ENCODE data around the gene CXCL17. TPM values are rescaled to one million over a fixed set of nuclear protein-coding genes. Genes with fewer than 3 reads are reported as not detected.

The CXCL17 gene
- polyA plus RNA-seq, 1 donor (not counting 4 experiments of a cell fraction or from before 2014, with no cell fraction given), result not detected

DNA sequence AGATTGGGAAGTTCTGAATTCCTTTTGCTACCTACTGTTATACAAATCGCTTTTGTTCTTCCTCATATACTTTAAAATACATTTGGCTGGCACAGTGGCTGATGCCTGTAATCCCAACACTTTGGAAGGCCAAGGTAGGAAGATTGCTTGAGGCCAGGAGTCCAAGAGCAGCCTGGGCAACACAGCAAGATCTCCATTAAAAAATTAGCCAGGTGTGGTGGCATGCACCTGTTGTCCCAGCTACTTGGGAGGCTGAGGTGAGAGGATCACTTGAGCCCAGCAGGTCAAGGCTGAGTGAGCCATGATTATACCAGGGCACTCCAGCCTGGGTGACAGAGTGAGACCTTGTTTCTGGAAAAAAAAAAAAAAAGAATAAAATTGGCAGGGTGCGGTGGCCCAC is 34.4 kb upstream of the CXCL17 start:
- Histone ChIP-seq H3K9me1 (ENCODE audit: control insufficient read depth, extremely low read depth, insufficient read depth, low read length) (no peaks in the 10 kb centered on the region), H3K36me3 (ENCODE audit: control insufficient read depth in 2 of 2, extremely low read depth in 1 of 2, insufficient read depth in 2 of 2, low read length in 2 of 2) (no peaks in the 10 kb centered on the region), H3K9ac (ENCODE audit: control insufficient read depth, extremely low read depth, insufficient read depth, low read length) (no peak overlapping the region), H3K4me2 (ENCODE audit: control insufficient read depth, extremely low read depth, insufficient read depth, low read depth, low read length) (no peak overlapping the region), H4K20me1 (ENCODE audit: control insufficient read depth, extremely low read depth, insufficient read depth, low read length) (no peaks in the 10 kb centered on the region), H2AFZ (ENCODE audit: control insufficient read depth, low read length) (no peak overlapping the region), H3K4me3 (ENCODE audit: control insufficient read depth in 2 of 3, extremely low read depth in 1 of 3, insufficient read depth in 2 of 3, low read depth in 1 of 3, low read length in 3 of 3) (no peak overlapping the region), H3K27me3 (ENCODE audit: control insufficient read depth, extremely low read depth, insufficient read depth, low read length) (peaks cover 6% of the 10 kb centered on the region), H3K79me2 (ENCODE audit: control insufficient read depth, insufficient read depth, low read length) (no peaks in the 10 kb centered on the region), H3K4me1 (ENCODE audit: control insufficient read depth, extremely low read depth, insufficient read depth, low read length) (no peaks in the 10 kb centered on the region), H3K27ac (ENCODE audit: control insufficient read depth, insufficient read depth, low read length) (no peak overlapping the region), H3K9me3 (ENCODE audit: control insufficient read depth, low read depth, low read length) (no peaks in the 10 kb centered on the region)
- FAIRE-seq (no peak), DNase-seq (ENCODE audit: low read depth, low spot score) (no peak)
- TF ChIP-seq, protein P1, sequence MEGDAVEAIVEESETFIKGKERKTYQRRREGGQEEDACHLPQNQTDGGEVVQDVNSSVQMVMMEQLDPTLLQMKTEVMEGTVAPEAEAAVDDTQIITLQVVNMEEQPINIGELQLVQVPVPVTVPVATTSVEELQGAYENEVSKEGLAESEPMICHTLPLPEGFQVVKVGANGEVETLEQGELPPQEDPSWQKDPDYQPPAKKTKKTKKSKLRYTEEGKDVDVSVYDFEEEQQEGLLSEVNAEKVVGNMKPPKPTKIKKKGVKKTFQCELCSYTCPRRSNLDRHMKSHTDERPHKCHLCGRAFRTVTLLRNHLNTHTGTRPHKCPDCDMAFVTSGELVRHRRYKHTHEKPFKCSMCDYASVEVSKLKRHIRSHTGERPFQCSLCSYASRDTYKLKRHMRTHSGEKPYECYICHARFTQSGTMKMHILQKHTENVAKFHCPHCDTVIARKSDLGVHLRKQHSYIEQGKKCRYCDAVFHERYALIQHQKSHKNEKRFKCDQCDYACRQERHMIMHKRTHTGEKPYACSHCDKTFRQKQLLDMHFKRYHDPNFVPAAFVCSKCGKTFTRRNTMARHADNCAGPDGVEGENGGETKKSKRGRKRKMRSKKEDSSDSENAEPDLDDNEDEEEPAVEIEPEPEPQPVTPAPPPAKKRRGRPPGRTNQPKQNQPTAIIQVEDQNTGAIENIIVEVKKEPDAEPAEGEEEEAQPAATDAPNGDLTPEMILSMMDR (optimal IDR thresholded peaks at IDR 0.05 in 1 of 3, IDR thresholded peaks at IDR 0.05 in 1 of 3, conservative IDR thresholded peaks at IDR 0.05 in 1 of 3; ENCODE audit: extremely low read depth in 1 of 3, insufficient read depth in 2 of 3, low read length in 3 of 3), result no peak
- no peak for TF ChIP-seq EZH2 (IDR thresholded peaks at IDR 0.05; ENCODE audit: low read length)
- dilution Hi-C loops (cut with MboI; ENCODE audit: extremely low pct_ligation_motif_present, low sequenced_read_pairs), result no loop called here

DNA sequence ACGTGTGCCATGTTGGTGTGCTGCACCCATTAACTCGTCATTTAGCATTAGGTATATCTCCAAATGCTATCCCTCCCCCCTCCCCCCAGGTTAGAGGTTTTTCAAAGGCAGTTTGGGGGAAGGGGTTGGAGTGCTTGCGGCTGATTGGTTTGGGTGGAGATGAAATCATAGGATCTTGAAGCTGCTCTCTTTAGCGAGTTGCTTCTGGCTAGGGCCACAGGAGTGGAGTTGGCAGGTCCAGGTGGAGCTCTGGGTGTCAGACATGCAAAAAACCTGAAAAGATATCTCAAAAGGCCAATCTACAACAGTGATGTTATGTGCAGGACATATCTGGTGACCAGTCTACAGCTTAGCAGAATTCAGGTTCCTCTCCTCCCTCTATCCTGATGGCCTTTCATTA is 32.6 kb upstream of the CXCL17 start:
- TF ChIP-seq EZH2 (IDR thresholded peaks at IDR 0.05; ENCODE audit: low read length), result no peak
- TF ChIP-seq, protein P1 (optimal IDR thresholded peaks at IDR 0.05 in 1 of 3, IDR thresholded peaks at IDR 0.05 in 1 of 3, conservative IDR thresholded peaks at IDR 0.05 in 1 of 3; ENCODE audit: extremely low read depth in 1 of 3, insufficient read depth in 2 of 3, low read length in 3 of 3), result no peak
- peaks cover 6% of the 10 kb centered on the region for H3K27me3 ChIP-seq (ENCODE audit: control insufficient read depth, extremely low read depth, insufficient read depth, low read length)
- no peak overlapping the region for H3K27ac ChIP-seq (ENCODE audit: control insufficient read depth, insufficient read depth, low read length)
- no peaks in the 10 kb centered on the region for H3K79me2 ChIP-seq (ENCODE audit: control insufficient read depth, insufficient read depth, low read length)
- FAIRE-seq (no peak), DNase-seq (ENCODE audit: low read depth, low spot score) (no peak)
- no peaks in the 10 kb centered on the region for H3K9me3 ChIP-seq (ENCODE audit: control insufficient read depth, low read depth, low read length)
- H4K20me1 ChIP-seq (ENCODE audit: control insufficient read depth, extremely low read depth, insufficient read depth, low read length), result no peaks in the 10 kb centered on the region
- H3K36me3 ChIP-seq (ENCODE audit: control insufficient read depth in 2 of 2, extremely low read depth in 1 of 2, insufficient read depth in 2 of 2, low read length in 2 of 2), result no peaks in the 10 kb centered on the region
- no peaks in the 10 kb centered on the region for H3K9me1 ChIP-seq (ENCODE audit: control insufficient read depth, extremely low read depth, insufficient read depth, low read length)
- dilution Hi-C loops (cut with MboI; ENCODE audit: extremely low pct_ligation_motif_present, low sequenced_read_pairs), result no loop called here
- no peak overlapping the region for H3K4me3 ChIP-seq (ENCODE audit: control insufficient read depth in 2 of 3, extremely low read depth in 1 of 3, insufficient read depth in 2 of 3, low read depth in 1 of 3, low read length in 3 of 3)
- H3K9ac ChIP-seq (ENCODE audit: control insufficient read depth, extremely low read depth, insufficient read depth, low read length), result no peak overlapping the region
- H3K4me1 ChIP-seq (ENCODE audit: control insufficient read depth, extremely low read depth, insufficient read depth, low read length), result no peaks in the 10 kb centered on the region
- no peak overlapping the region for H3K4me2 ChIP-seq (ENCODE audit: control insufficient read depth, extremely low read depth, insufficient read depth, low read depth, low read length)
- no peak overlapping the region for H2AFZ ChIP-seq (ENCODE audit: control insufficient read depth, low read length)

Measured in keratinocyte (primary cell).